ENCODE data around the gene TICAM2.

The TICAM2 gene

DNA sequence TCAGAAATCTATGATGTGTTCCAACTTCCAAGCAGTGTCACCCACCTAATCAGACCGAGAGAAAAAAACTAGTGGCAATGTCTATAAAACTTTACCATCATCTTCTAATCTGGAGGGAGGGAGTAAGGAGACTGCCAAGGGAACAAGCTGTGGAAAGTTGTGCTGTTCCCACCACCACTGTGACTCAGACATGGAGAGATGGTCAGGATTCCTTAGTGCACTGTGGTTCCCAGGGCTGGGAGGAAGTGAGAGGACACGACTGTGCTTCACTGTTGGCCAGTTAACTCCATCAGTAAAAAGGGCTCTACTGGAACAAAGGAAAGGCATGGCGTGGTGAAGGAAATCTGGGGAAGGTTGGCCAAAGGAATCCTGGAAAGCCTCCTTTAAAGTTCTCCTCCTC lies 18.8 kb downstream of the TICAM2 start:
- ATAC-seq = peak; percentile 79
- TF ChIP-seq ESRRG (CRISPR knock-in tag; IDR thresholded peaks at IDR 0.05) = no peak
- TF ChIP-seq OSR1 (CRISPR knock-in tag; IDR thresholded peaks at IDR 0.05) = no peak

DNA sequence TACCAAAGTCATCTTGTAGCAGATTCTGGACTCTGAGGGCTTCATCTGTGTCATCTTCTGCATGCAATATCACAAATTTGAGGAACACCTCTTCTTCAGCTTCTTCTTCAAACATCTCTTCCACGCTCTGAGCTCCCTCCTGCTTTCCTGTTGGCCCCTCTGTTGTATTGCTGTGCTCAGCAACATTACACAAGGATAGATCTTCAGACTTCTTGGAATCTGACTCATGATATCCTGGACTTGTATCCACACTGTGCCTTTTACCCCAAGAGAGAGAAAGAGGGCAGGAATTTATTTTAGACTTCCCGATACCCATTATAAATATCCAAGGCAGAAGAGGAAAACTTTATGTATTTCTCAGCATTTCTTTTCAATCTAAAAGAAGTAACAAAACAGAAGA lies 21.3 kb downstream of the TICAM2 start:
- no peak for ATAC-seq
- no peak for TF ChIP-seq OSR1 (CRISPR knock-in tag; IDR thresholded peaks at IDR 0.05)
- no peak for TF ChIP-seq ARNTL (CRISPR knock-in tag; IDR thresholded peaks at IDR 0.05; ENCODE audit: borderline replicate concordance, low read depth)
- no peak for TF ChIP-seq CSDC2 (CRISPR knock-in tag; IDR thresholded peaks at IDR 0.05)

GRCh38 chr5:115579747-115580173 lies 22.5 kb downstream of the TICAM2 start:
- TF ChIP-seq PPARA (CRISPR knock-in tag; IDR thresholded peaks at IDR 0.05; ENCODE audit: borderline replicate concordance) = no peak
- ATAC-seq = no peak

DNA sequence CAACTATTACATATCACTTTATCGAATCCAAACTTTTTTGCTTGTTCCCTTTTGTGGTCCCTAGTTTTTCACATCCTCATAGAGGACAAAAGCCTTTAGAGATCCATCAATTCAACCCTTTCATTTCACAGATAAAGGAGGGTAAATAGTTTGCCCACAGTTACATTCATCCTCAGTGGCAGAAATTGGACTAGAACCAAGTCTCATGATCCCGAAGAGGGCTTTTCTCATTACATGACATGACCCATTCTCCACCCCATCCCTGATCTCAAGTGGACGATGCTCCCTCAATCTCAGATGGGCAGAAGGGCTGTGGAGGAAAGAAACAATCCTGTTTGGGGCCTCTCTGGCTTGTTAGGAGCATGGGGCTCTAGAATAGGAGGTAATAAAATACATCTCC lies 23.1 kb downstream of the TICAM2 start:
- ATAC-seq = no peak
- TF ChIP-seq ZNF8 (CRISPR knock-in tag; IDR thresholded peaks at IDR 0.05) (no peak), ZFP3 (CRISPR knock-in tag; IDR thresholded peaks at IDR 0.05) (no peak), BACH2 (CRISPR knock-in tag; IDR thresholded peaks at IDR 0.05; ENCODE audit: borderline replicate concordance) (no peak)
- TF ChIP-seq, protein P1, sequence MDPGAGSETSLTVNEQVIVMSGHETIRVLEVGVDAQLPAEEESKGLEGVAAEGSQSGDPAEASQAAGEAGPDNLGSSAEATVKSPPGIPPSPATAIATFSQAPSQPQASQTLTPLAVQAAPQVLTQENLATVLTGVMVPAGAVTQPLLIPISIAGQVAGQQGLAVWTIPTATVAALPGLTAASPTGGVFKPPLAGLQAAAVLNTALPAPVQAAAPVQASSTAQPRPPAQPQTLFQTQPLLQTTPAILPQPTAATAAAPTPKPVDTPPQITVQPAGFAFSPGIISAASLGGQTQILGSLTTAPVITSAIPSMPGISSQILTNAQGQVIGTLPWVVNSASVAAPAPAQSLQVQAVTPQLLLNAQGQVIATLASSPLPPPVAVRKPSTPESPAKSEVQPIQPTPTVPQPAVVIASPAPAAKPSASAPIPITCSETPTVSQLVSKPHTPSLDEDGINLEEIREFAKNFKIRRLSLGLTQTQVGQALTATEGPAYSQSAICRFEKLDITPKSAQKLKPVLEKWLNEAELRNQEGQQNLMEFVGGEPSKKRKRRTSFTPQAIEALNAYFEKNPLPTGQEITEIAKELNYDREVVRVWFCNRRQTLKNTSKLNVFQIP (CRISPR knock-in tag; IDR thresholded peaks at IDR 0.05; ENCODE audit: borderline replicate concordance, low read depth) = no peak

- ATAC-seq = no peak
- TF ChIP-seq ZFP3 (CRISPR knock-in tag; IDR thresholded peaks at IDR 0.05) = no peak
- no peak for TF ChIP-seq PPARA (CRISPR knock-in tag; IDR thresholded peaks at IDR 0.05; ENCODE audit: borderline replicate concordance)
- TF ChIP-seq ARNTL (CRISPR knock-in tag; IDR thresholded peaks at IDR 0.05; ENCODE audit: borderline replicate concordance, low read depth) = no peak
- no peak for TF ChIP-seq OSR1 (CRISPR knock-in tag; IDR thresholded peaks at IDR 0.05)
- TF ChIP-seq, protein P1 (CRISPR knock-in tag; IDR thresholded peaks at IDR 0.05; ENCODE audit: borderline replicate concordance, low read depth) = no peak
- TF ChIP-seq TSHZ2 (CRISPR knock-in tag; IDR thresholded peaks at IDR 0.05) = no peak
- TF ChIP-seq ESRRG (CRISPR knock-in tag; IDR thresholded peaks at IDR 0.05) = no peak
- TF ChIP-seq TOX (CRISPR knock-in tag; IDR thresholded peaks at IDR 0.05; ENCODE audit: borderline replicate concordance) = no peak
- no peak for TF ChIP-seq CSDC2 (CRISPR knock-in tag; IDR thresholded peaks at IDR 0.05)
- no peak for TF ChIP-seq GLIS3 (CRISPR knock-in tag; IDR thresholded peaks at IDR 0.05)
- no peak for TF ChIP-seq CSRNP3 (CRISPR knock-in tag; IDR thresholded peaks at IDR 0.05)
- no peak for TF ChIP-seq ZFP30 (CRISPR knock-in tag; IDR thresholded peaks at IDR 0.05)
- no peak for TF ChIP-seq CREB5 (CRISPR knock-in tag; IDR thresholded peaks at IDR 0.05; ENCODE audit: low read depth)
- no peak for TF ChIP-seq SNAI2 (CRISPR knock-in tag; IDR thresholded peaks at IDR 0.05)
- TF ChIP-seq TCF4 (CRISPR knock-in tag; IDR thresholded peaks at IDR 0.05; ENCODE audit: borderline replicate concordance) = no peak
- TF ChIP-seq PATZ1 (CRISPR knock-in tag; IDR thresholded peaks at IDR 0.05; ENCODE audit: borderline replicate concordance) = no peak
These were observed 23.6 kb downstream of the TICAM2 start for GRCh38 chr5:115578657-115579056.

Data from SK-N-SH treated with all-trans-retinoic acid at 6 μM for 48 hours (cell line).